GOT3 (cell line): ENCODE data around the gene DNMBP.
"Not testable (repeated sequence)": the region's sequence is repeated elsewhere in the genome, so short reads cannot be mapped to it uniquely, and the experiment has no call there.

Source experiments
- DNase-seq: peaks from one replicate; lab custom pipeline; 2025; ENCODE audit warnings: mixed read lengths; lab: John Stamatoyannopoulos, UW

The DNMBP gene

DNA sequence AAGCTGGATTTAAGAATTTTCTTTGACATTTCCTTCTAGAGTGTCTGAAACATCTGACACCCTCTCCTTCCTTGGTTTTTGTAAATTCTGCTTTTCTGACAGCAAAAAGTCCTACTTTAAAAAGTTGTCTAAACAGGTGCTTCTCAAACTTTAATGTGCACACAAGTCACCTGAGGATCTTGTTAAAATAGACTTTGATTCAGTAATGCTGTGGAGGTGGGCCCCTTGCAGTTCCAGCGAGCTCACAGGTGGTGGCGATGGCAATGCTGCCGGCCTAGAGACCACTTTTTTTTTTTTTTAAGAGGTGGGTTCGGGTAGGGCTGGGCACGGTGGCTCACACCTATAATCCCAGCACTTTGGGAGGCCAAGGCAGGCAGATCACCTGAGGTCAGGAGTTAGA, 150.2 kb downstream of the DNMBP start:
- DNase-seq = no peak

DNA sequence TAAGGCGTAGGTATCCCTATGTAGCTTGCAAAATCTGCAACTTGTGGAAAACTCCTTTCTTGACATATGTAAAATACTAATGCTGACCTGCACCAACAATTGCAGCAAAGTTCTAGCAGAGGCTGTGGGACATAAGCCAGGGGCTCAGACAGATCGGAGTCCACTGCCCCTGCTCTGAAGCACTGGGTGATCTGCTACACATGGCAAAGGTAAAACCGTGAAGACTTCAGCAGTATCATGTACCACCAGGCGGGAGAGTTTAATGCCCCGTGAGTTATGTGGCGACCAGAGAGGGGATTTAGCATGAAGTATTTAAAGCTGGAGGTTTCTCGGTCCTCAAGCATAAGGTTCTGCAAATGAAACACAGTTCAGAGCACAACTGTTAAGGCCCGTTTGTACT, 150.9 kb downstream of the DNMBP start:
- DNase-seq = no peak

DNA sequence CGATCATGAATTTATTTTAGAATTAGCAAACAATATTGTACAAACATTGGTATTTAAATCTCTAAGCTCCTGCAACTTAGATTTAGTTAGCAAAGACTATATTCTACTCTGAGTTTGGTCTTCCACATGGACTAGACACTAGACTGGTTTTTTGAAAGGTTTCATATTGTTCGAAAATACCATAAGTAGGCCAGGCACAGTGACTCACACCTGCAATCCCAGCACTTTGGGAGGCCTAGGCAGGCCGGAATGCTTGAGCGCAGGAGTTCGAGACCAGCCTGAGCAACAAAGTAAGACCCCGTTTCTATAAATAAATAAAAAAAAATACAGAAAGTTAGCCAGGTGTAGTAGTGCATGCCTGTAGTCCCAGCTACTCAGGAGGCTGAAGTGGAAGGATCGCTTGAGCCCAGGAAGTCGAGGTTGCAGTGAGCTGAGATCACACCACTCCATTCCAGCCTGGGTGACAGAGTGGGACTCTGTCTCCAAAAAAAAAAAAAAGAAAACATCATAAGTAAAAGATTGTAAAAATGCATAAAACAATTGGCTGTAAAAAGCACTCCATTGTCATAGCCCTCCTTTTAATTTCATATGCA, 154.2 kb downstream of the DNMBP start:
- DNase-seq = no peak

DNA sequence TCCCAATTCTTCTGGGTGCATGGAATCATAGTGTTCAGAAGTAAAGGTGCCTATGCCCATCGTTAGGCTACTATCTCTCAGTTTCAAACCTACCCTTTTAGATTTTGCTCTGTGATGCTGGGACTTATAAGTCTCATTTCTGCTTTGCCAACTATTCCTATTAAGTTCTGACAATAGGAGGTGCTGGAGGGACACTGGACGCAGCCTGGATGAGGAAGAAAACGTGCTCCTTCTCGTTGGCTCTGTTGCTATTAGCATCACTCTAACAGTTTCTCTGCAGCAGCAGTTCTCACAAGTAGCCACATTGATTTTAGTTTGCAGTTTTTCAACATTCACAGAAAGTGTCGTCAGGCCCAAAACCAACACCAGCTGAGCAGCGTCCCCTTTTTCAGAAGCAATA, 154.9 kb downstream of the DNMBP start:
- no peak for DNase-seq

DNA sequence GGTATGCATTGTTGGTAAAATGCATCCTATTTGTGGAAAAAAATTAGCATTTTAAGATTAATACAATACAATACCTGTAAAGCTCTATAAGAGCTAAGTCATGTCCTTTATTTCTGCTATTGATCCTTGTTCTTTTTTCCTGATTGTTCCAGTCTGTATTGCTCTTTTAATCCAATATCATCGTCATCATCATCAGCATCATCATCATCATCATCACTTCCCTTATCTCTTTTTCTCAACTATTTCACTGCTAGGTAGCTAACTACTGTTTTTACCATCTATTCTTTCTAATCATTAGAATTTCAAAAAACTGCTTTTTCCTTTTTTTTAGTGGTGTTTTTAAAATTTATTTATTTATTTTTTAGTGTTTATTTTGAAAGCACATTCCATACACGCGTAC, 156.1 kb downstream of the DNMBP start:
- DNase-seq = no peak

DNA sequence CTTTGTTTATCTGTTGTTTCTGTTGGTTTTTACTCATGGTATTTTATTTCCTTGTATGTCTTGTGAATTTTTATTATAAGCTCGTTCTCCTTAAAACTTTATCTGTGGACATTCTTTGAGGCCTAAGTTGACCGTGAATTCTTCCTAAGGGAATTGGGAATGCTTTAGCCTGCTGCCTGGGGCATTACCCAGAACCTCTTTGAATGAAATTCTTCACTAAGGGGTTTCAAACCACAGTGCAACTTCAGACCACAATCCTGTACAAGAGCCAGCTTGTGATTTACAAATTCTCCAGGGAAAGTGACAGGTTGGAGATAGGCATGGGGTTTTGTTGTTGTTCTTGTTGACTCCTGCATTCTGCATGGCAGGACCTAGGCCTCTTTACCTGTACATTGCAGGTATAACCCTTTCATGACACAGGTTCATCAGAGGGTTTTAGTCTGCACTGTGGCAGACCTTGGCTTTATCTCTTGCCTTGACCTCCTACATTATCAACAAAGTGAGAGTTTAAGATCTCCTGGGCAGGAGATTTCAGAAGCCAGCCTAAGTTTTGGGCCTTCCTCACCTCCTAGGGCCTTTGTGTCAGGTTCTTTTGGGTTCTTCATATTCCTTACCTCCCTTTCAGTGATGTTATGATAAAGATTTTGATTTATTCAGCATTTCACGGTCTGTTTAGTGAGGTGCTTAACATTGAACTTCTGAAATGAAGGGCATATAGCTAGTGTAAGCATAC, 157.1 kb downstream of the DNMBP start:
- no peak for DNase-seq

DNA sequence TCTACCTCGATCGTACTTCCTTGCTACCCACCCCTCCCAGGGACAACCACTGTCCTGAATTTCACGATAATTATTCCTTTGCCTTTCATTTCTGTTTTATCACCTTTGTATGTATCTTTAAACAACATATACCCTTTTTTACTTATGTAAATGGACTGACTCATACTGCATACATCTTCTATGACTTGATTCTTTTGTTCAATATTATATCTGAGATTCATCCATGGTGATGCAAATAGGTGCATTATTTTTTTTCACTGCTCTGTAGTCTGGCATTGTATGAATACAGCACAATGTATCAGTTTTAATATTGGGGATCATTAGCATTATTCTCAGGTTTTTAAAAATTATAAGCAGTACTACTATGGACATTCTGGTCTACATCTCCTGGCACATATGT, 157.9 kb downstream of the DNMBP start:
- no peak for DNase-seq

DNA sequence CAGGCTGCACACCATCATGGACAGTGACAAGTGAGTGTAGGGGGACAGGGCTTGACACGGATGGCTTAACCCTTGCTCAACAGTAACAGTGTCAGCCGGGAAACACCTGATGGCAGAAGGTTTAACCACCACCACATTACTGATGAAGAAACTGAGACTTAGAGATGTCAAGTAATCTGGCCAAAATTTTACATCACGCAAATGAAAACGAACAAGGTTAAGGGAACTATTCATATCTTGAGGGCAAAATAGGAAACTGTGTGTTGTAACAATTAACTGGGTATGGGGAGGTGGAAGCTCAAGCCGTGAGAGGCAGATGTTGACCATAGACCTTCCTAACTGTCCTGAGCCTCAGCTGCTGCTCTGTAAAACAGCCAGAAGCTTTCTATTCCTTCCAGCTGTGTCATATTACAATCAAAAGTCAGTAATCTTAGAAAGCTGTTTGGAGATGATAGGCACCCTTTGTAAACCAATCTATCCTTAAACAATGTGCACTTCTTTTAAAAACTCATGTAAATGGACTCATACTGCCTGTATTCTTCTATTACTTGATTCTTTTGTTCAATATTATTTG, 158.9 kb downstream of the DNMBP start:
- no peak for DNase-seq

DNA sequence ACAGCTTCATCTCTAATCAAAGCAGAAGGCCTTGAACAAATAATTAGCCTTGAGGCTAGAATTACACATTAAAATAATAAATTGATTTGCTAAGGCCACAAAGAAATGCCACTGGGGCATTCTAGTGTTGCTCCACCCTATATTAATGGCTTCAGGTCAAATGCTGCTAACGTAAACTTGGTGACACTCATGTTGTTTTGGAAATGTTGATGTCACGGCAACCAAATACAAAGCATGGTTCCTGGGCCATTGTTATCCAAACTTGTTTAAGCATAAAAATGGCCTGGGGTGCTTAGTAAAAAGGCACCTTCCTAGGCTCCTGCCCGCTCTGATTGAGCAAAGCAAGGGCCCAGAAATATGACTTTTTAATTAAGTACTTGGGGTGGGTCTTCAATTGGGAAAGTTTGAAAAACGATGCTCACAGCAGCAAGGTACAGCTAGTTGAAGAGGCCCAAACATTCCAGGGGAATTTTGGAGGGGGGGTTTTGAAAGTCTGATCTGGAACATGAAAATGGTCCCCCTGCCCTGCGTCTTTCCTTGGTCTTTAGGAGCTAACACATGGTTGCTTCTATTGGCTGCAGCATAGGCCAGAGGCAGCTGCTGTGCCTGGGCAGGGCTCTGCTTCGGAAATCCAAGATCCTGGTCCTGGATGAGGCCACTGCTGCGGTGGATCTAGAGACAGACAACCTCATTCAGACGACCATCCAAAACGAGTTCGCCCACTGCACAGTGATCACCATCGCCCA, 159.6 kb downstream of the DNMBP start:
- DNase-seq = no peak

DNA sequence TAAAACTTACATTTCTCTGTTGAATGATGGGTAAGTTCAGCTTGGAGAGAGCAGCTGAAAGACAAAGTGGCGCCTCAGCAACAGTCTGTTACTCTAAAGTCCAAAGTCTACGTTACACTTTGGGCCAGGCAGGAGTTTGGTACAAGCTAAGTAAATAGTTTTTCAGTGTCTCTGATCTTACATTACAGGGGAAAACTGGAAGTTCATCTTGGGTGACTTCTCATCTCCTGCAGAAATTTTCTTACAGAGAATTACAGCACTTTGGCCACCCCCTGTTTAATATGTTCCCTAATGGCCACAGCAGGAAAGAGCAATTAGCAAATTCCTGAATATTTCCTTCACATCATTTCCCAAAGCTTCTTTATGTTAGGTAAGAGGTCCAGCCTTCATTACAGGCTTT, 160.2 kb downstream of the DNMBP start:
- DNase-seq = no peak

DNA sequence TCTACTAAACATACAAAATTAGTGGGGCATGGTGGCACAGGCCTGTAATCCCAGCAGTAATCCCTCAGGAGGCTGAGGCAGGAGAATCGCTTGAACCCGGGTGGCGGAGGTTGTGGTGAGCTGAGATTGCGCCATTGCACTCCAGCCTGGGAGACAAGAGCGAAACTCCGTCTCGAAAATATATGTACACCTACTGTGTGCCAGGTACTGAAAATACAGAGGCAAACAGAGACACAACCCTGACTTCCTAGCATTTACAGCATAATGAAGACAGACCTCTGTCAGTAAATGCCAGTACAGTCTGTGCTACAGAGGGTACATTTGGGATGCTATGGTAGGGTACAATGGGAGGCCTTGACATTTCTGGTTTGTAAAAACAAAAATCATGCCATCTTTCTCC, 160.7 kb downstream of the DNMBP start:
- no peak for DNase-seq

DNA sequence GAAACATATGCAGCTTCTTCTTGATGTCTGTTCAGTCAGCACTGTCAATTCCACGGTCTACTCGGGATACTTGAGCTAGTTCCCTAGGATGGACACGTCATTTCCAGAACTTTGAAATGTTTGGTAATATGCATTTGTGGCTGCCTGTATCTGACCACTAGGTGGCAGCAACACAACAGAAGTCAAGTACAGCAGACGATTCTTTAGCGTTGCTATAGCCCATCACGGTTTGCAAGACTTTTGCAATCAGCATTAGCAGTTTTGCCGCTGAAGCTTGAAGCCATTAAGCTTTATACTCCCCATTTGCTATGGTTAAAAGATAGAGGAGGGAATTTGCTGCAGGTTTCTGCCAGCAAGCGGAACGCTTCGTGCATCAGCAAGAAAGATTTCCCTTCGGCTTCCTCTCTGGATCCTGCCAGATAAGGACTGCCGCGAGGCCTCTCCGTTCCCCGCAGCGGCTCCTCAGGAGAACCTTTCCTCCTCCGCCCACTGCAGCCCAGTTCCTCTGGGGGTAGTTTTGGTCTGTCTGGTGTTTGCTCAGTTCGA, 163.8 kb downstream of the DNMBP start:
- DNase-seq = no peak

DNA sequence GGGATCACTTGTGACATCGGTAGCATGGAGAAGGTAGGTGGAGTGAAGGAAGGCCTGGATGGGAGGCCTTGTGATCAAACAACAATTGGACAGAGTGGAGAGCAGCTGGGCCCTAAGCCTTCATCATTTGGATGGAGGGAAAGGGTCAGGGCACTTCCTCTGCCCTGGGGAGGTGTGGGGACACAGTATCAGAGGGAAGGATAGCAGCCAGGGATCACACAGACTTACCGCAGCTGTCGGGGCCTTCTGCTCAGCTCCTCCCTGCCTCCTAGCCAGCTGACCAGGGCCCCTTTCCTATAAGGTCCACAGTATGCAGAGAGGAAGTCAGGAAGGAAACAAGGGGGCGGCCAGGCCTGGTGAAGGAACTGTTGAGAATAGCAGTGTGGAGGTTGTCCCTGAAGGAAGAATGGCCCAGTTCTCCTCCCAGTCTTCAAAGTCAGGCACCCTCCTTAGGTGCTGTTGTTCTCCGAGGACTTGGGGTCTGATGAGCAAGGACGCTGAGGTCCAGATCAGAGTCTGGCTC, 165.3 kb downstream of the DNMBP start:
- no peak for DNase-seq

DNA sequence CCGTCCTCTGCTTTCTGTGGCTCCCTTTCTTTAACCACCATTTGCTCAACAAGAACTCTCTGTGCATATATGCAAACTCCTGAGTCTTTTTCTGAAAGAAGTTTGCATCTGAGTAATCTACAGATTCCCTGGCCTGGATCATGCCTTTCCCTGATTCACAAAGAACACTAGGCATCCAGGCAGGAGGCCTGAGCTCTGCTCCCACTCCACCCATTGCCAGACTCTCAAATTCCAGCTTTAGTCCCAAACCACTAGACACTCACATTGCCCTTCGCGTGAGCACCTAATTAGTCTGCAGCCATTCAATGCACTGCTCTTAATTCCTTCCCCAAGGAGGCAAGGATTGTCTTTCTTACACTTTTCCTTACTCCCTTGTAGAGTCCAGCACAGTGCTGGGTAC, 166.4 kb downstream of the DNMBP start:
- DNase-seq = no peak

DNA sequence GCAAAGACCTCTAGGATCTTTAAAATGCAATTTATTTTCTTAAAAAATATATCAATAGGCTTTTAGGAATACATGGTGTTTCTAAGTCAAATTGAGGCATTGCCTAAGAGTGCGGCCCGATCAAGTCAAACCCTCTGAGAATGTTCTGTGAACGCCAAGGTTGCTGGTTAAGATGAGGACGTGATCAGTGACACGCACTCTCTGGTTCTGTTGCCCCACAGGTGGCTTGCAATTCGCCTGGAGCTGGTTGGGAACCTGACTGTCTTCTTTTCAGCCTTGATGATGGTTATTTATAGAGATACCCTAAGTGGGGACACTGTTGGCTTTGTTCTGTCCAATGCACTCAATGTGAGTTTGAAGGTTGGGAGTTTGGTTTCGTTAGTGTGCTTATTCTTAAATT, 168.0 kb downstream of the DNMBP start:
- DNase-seq = no peak

DNA sequence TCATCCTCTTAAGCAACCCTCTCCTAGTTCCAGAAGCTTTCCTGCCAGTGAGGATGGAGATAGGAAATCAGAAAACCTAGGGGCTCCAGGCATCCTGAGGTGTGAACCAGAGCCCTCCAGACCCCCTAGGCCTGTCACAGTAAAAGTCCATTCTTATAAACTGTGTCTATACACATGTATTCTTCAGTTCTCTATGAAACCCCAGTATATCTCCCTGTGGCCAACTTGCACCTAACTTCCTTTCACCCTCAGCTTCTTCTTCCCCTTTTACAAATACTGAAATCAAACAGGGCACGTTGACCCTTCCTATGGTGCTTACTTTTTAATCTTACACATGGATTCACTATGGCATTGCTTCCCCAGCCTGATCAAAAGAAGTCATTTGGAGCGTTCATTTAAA, 168.9 kb downstream of the DNMBP start:
- not testable (repeated sequence) for DNase-seq

DNA sequence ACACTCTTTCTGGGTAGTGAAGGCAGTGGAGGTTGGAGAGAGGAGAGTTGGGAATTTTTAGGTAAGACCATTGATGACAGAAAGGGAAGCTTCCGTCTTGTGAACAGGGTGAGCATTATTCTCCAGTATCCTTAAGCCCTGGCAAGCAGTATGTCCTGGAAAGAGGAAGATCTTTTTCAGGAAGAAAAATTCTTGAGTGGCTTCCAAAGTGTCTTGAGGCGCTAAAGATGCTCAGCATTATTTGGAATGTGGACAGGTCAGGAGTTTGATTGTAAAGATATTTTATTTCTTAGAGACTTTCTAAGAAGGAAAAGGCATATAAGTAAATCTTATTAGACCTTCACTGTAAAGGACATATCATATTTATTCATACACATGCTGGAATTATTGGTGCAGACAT, 173.0 kb downstream of the DNMBP start:
- DNase-seq = no peak

DNA sequence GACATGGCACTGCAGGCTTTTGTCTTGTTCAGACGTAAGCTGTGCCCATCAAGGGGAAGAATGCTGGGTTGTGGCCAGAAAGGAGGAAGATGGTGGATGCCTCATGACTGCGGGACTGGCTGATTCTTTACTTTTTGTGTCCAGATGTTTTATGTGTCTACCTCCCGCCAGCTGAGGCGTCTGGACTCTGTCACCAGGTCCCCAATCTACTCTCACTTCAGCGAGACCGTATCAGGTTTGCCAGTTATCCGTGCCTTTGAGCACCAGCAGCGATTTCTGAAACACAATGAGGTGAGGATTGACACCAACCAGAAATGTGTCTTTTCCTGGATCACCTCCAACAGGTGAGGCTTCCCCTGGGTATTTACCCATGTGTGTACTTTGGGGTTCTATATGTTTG, 173.8 kb downstream of the DNMBP start:
- DNase-seq = no peak

DNA sequence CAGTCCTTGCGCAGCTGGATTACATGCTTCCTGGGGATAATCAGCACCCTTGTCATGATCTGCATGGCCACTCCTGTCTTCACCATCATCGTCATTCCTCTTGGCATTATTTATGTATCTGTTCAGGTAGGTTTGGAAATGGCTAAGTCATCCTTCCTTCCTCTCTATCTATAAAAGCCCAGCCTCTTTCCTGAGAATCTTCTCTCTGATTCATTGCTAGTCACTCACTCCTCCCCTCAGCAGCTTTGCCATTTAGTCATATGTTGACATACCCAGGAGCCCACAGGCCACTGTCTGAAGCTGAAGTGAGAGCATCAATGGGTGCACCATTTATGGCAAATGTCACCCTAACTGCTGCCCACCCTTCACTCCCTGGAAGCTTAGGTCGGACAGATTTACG, 175.3 kb downstream of the DNMBP start:
- DNase-seq = no peak

DNA sequence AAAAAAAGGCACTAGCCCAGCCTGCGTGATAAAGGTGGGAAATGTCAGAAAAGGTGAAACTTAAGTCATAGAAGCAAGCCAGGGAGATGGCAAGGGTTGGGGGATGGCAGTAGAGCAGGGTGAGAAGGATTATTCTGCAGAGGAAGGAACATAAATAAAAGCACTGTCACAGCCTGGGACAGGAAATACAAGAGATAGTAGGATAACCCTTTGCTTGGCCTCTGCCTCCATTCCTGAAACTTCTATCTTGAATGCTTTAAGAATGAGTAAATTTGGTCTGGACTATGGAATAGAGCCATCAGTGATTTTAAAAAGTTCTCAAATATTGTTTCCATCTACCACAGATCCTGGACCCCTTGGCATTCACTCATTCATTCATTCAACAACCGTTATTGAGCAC, 177.3 kb downstream of the DNMBP start:
- no peak for DNase-seq

DNA sequence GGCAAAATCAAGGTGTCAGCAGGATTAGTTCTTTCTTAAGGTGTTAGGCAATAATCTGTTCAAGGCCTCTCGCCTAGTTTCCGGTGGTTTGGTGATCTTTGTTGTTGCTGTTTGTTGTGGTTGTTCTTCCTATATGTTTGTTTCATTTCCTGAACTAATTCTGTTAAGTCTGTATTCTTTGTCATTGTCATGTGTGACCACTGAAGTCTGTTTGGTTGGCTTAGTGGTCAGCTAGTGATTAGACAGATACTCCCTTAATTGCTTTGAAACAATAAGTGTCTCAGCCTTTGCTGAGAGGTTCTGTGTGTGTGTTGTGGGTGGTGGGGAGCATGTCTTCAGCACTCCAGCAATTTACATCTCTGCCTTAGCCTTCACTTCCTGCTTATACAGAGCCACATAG, 181.3 kb downstream of the DNMBP start:
- DNase-seq = no peak

DNA sequence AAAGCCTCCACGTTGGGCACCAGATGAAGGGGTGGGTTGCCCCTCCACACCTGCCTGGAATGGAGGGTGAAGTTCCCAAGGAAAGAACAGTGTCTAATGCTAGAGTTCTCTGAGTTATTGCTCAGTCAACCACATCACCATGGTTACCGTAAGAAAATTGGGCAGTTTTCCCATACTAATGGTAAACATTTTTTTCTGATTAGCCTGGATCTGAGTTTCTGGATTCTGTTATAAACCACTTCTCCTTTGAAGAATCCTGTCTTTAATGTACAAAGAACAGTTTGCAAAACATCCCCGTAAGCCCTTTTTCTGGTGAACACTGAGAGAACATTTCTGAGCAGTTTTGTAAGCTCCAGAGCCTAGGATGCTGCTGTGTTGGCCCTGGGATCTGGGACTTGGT, 181.8 kb downstream of the DNMBP start:
- no peak for DNase-seq
